WTC11 (cell line): Measurements from ENCODE around the gene GNAS.

Experiments used
- OVOL2 ChIP-seq: fragments of 250-450 bp; sonication (Bioruptor Pico); IDR thresholded peaks from 2 replicates; pipeline ENCODE4 v1.9.0; 2021; ENCODE audit warnings: mild to moderate bottlenecking, borderline replicate concordance
- SMAD3 ChIP-seq: sonication (generic); formaldehyde crosslinking; IDR thresholded peaks from 2 replicates; pipeline ENCODE4 v1.8.0; 2022; ENCODE audit warnings: missing genetic modification reagents, mild to moderate bottlenecking, borderline replicate concordance
- TF ChIP-seq, protein P1 (sequence below): fragments of 200-600 bp; IDR thresholded peaks from 2 replicates; pipeline ENCODE4 v1.8.0; 2022; ENCODE audit warnings: antibody characterized with exemption
- TF ChIP-seq, protein P2 (sequence below): sonication (generic); formaldehyde crosslinking; IDR thresholded peaks from 2 replicates; pipeline ENCODE4 v1.8.1; 2023; ENCODE audit warnings: mild to moderate bottlenecking, moderate library complexity, missing genetic modification reagents

GRCh38 chr20:58816051-58816450, 36.5 kb upstream of the GNAS start:
- TF ChIP-seq, protein P1, sequence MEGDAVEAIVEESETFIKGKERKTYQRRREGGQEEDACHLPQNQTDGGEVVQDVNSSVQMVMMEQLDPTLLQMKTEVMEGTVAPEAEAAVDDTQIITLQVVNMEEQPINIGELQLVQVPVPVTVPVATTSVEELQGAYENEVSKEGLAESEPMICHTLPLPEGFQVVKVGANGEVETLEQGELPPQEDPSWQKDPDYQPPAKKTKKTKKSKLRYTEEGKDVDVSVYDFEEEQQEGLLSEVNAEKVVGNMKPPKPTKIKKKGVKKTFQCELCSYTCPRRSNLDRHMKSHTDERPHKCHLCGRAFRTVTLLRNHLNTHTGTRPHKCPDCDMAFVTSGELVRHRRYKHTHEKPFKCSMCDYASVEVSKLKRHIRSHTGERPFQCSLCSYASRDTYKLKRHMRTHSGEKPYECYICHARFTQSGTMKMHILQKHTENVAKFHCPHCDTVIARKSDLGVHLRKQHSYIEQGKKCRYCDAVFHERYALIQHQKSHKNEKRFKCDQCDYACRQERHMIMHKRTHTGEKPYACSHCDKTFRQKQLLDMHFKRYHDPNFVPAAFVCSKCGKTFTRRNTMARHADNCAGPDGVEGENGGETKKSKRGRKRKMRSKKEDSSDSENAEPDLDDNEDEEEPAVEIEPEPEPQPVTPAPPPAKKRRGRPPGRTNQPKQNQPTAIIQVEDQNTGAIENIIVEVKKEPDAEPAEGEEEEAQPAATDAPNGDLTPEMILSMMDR: no peak
- TF ChIP-seq SMAD3 (CRISPR knock-in tag): no peak
- TF ChIP-seq, protein P2, sequence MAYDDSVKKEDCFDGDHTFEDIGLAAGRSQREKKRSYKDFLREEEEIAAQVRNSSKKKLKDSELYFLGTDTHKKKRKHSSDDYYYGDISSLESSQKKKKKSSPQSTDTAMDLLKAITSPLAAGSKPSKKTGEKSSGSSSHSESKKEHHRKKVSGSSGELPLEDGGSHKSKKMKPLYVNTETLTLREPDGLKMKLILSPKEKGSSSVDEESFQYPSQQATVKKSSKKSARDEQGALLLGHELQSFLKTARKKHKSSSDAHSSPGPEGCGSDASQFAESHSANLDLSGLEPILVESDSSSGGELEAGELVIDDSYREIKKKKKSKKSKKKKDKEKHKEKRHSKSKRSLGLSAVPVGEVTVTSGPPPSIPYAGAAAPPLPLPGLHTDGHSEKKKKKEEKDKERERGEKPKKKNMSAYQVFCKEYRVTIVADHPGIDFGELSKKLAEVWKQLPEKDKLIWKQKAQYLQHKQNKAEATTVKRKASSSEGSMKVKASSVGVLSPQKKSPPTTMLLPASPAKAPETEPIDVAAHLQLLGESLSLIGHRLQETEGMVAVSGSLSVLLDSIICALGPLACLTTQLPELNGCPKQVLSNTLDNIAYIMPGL (CRISPR knock-in tag): no peak
- TF ChIP-seq OVOL2: no peak
